GM18517 (cell line): ENCODE results near the gene LIMA1.
"Not testable (repeated sequence)": the region's sequence is repeated elsewhere in the genome, so short reads cannot be mapped to it uniquely, and the experiment has no call there.

Experiments
- ATAC-seq: cut with Tn5 transposase; IDR thresholded peaks from one replicate; pipeline ENCODE4 v1.9.1; 2021; ENCODE audit warnings: mild to moderate bottlenecking, moderate library complexity; ENCODE audit not compliant: unreplicated experiment

LIMA1 gene

DNA sequence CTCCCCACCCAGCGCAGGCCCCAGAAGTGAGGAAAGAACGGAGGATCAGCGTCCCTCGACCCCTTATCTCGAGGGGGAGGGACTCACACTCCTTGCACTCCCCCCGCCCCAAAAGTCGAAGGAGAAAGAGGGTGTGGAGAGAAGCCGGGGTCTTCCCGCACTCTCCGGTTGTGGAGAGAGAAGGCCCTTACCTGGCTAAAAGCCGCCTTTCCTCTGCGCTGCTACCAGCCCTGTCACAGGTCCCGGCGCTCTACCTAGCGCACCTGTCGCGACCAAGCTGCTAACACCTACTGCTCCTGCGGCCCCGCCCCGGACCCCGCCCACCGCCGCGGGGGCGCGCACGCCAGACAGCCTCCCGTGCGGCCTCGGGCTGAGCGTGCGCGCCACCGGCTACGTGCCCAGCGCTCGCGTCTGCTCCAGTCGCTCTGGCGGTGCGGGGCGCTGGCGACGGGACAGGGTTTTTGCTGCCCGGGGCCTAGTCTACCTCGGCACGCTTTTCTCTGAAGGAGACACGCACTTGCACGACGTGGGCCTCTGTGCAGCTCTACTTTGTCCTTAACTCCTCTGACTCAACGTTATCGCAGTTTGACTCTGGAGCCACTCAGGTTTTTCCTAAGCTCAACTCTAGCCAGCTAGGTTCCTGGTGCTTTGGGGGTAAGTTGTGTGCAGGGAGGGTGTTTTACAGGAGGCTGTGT, at the start of gene LIMA1:
Gene LIMA1, minus strand, starts transcription at position 292 of the 695 bp plus-strand sequence. CDS start 34,769 bp downstream, outside the sequence.
- ATAC-seq: no peak

- ATAC-seq: no peak
These were observed 48.4 kb upstream of the LIMA1 start for GRCh38 chr12:50331745-50332144.

- not testable (repeated sequence) for ATAC-seq
These were observed 45.3 kb upstream of the LIMA1 start for GRCh38 chr12:50328664-50329063.

DNA sequence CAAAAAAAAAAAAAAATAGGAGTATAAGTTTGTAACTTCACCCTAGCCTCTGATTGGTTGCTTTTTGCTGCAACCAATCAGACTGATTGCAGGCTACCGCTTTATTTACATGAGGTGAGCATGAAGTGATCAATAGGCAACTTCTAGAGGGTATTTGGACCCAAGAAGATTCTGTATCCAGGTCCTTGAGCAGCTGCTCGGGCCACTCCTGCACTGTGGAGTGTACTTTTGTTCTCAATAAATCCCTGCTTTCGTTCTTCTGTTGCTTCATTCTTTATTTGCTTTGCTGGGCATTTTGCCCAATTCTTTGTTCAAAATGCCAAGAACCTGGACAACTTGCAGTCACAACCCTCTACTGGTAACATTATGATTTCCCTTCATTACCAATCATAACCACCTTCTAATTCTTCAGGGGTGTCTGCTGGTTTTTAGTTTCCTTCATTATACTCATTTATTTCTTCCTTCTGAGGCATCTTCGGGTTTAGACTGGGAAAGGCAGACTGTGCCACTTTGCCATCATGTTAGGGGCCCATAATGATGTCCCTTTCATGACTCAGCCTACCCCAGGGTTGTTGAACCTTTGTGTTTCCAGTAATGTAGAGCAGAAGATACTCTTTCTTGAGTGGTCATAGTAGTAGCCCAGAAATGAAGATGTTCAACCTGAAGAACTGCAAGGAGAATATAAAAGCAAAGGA, 43.4 kb upstream of the LIMA1 start:
- no peak for ATAC-seq

- no peak for ATAC-seq
These were observed 42.6 kb upstream of the LIMA1 start for GRCh38 chr12:50325890-50326391.

GRCh38 chr12:50324770-50325169, 41.5 kb upstream of the LIMA1 start:
- not testable (repeated sequence) for ATAC-seq

DNA sequence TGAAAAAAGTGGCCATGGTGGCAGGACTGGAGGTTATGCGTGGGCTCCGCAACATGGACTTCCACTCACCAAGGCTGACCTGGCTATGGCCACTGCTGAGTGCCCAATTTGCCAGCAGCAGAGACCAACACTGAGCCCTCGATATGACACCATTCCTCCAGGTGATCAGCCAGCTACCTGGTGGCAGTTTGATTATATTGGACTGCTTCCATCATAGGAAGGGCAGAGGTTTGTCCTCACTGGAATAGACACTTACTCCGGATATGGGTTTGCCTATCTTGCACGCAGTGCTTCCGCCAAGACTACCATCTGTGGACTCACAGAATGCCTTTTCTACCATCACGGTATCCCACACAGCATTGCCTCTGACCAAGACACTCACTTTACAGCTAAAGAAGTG, 40.8 kb upstream of the LIMA1 start:
- not testable (repeated sequence) for ATAC-seq

DNA sequence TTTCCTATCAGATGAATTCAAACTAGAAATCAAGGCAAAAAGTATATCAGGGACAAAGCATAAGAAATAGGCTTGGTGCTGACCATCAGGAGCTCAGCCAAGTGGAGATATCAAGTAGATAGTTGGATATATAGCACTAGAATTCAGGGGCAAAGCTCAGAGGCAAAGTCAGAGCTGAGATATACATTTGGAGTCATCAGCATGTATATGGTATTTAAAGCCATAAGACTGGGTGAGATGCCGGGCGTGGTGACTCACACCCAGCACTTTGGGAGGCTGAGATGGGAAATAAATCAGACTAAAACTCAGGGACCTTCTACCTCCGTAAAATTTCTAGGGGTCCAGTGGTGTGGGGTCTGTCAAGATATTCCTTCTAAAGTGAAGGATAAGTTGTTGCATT, 38.9 kb upstream of the LIMA1 start:
- ATAC-seq: no peak

DNA sequence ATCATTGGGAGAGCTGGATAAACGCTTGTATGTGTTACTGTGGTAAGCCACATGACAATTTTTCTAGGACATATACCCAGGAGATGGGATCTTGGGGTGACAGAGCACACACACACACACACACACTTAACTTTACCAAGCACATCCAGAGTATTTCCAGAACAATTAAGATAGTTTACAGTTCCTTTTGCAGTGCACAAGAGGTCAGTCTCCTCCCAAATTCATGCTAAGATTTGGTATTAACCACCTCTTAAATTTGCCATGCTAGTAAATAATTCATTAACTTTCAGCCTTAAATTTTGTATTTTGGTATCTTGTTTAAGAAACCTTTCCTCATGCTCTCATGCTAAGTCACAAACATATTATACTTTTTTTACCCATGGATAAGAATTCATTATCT, 33.9 kb upstream of the LIMA1 start:
- no peak for ATAC-seq

DNA sequence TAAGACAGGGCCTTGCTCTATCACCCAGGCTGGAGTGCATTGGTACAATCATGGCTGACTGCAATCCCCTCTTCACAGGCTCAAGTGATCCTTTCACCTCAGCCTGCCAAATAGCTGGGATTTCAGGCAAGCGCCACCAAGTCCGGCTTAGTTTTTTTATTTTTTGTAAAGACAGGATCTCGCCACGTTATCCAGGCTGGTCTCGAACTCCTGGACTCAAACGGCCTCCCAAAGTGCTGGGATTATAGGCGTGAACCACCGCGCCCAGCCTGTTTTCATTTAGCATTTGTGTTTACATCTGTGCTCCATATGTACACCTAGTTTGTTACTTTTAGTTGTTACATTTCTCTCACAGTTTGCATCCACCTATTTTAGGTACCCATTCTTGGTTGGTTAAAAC, 32.5 kb upstream of the LIMA1 start:
- ATAC-seq: no peak

GRCh38 chr12:50314636-50315312, 31.5 kb upstream of the LIMA1 start:
- ATAC-seq: no peak

DNA sequence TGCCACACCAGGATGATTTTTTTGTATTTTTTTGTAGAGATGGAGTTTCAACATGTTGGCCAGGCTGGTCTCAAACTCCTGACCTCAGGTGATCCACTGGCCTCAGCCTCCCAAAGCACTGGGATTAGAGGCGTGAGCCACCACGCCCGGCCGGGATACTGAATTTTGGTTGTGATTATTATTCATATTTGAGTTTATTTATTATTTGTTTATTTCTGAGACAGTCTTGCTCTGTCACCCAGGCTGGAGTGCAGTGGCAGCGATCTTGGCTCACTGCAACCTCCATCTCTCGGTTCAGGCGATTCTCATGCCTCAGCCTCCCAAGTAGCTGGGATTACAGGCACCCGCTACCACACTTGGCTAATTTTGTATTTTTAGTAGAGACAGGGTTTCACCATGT, 30.7 kb upstream of the LIMA1 start:
- ATAC-seq: not testable (repeated sequence)

- ATAC-seq: no peak
These were observed 30.1 kb upstream of the LIMA1 start for GRCh38 chr12:50313256-50313931.

- ATAC-seq: not testable (repeated sequence)
These were observed 28.7 kb upstream of the LIMA1 start for GRCh38 chr12:50311858-50312609.

DNA sequence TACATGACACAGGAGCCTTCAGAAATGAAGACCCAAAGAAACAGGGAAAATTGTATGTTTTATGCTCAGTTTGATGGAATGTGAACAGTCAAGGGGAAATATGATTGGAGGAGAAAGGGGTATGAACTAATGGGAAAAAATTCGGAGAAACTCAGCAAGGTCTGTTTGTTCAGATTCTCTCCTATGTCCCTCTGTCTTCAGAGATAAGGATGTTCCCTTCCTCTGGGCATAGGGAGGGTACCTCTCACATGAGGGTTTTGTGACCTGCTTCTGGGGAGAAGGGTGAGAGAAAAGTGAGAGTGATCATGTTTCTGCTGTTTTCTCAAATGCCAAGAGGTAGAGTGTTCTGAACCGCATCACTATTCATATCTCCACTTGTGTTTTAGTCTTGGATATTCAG, 26.6 kb upstream of the LIMA1 start:
- no peak for ATAC-seq

GRCh38 chr12:50302686-50303085, 19.4 kb upstream of the LIMA1 start:
- ATAC-seq: no peak

- no peak for ATAC-seq
These were observed 14.7 kb upstream of the LIMA1 start for GRCh38 chr12:50297996-50298395.

GRCh38 chr12:50297027-50297426, 13.7 kb upstream of the LIMA1 start:
- no peak for ATAC-seq

- ATAC-seq: no peak
These were observed 13.2 kb upstream of the LIMA1 start for GRCh38 chr12:50296554-50296953.

DNA sequence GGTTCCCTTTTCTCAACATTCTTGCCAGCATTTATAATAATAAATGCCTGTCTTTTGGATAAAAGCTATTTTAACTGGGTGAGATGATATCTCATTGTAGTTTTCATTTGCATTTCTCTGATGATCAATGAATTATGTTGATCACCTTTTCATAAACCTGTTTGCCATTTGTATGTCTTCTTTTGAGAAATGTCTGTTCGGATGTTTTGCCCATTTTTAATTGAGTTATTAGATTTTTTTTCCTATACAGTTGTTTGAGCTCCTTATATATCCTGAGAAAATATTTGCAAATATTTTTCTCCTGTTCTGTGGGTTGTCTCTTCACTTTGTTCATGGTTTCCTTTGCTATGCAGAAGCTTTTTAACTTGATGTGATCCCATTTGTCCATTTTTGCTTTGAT, 8.1 kb upstream of the LIMA1 start:
- no peak for ATAC-seq
